HCT116 (cell line): ENCODE measurements around the gene SMIM35. TPM values are rescaled to one million over a fixed set of nuclear protein-coding genes. Genes with fewer than 3 reads are reported as not detected.

Experiments
- ATAC-seq: fragments of 200-7000 bp; cut with Tn5 transposase; 2 replicates; pipeline ENCODE4 v1.9.1; 2020; ENCODE audit warnings: mild to moderate bottlenecking, moderate library complexity
- BruUV-seq: library from RNA; stranded (reverse); fragments of 400-500 nt; replicated peaks from 2 replicates; lab custom pipeline; 2021; lab: Mats Ljungman, UMichigan
- CTCF ChIA-PET: fragments of 300-600 bp; sonication (Branson Sonifier 250); formaldehyde crosslinking; loops from one replicate; lab custom pipeline; 2021; ENCODE audit warnings: antibody characterized with exemption; lab: Charles Lee
- POLR2A ChIA-PET: fragments of 300-600, 350-600 bp; sonication (Branson Sonifier 250); formaldehyde crosslinking; loops from one replicate; lab custom pipeline; 2021; ENCODE audit warnings: antibody characterized with exemption; lab: Charles Lee
- RAD21 ChIA-PET, 2 experiments: fragments of 300-600 bp; sonication (Branson Sonifier 250); formaldehyde crosslinking; loops; one replicate each; lab custom pipeline; 2023; ENCODE audit warnings: low total read pairs in 2 of 2; ENCODE audit not compliant: uncharacterized antibody in 2 of 2, unreplicated experiment in 2 of 2, low non-redundant PET in 1 of 2; lab: Charles Lee
- DNase-seq: peaks from one replicate; pipeline ENCODE4 v3.0.0-alpha.2; 2010; ENCODE audit warnings: low read depth, low spot score
- H2AFZ ChIP-seq: fragments of 200-600 bp; shearing (Covaris generic), sonication (generic); 2 replicates; pipeline ENCODE4 v1.6.1; 2017; ENCODE audit warnings: low read depth, mixed run types, mixed read lengths, antibody characterized with exemption, low read length; ENCODE audit not compliant: poor library complexity, severe bottlenecking
- H3K27ac ChIP-seq: 2 replicates; pipeline ENCODE4 v1.5.1; 2012; ENCODE audit warnings: low read depth, low read length
- H3K27me3 ChIP-seq: fragments of 200-600 bp; sonication (generic); 2 replicates; pipeline ENCODE4 v1.6.1; 2016; ENCODE audit warnings: mixed run types, low read length, mixed read lengths; ENCODE audit not compliant: insufficient read depth
- H3K36me3 ChIP-seq, 2 experiments: fragments of 200-500 bp in 1 of 2; fragments of 200-600 bp in 1 of 2; sonication (Bioruptor generic) in 1 of 2; sonication (generic) in 1 of 2; 2 replicates each; pipeline versions ENCODE4 v1.5.1 to v1.6.1; 2014 to 2016; ENCODE audit warnings: low read length in 2 of 2, inconsistent platforms in 1 of 2, mixed read lengths in 1 of 2, mixed run types in 1 of 2; ENCODE audit not compliant: insufficient read depth in 2 of 2, control insufficient read depth in 1 of 2
- H3K4me1 ChIP-seq, 2 experiments: fragments of 200-600 bp in 1 of 2; sonication (generic) in 1 of 2; 2 replicates each; pipeline versions ENCODE4 v1.5.1 to v1.6.1; 2012 to 2017; ENCODE audit warnings: low read length in 2 of 2, inconsistent platforms in 1 of 2, mild to moderate bottlenecking in 1 of 2, mixed read lengths in 1 of 2, mixed run types in 1 of 2, moderate library complexity in 1 of 2; ENCODE audit not compliant: insufficient read depth in 2 of 2, control insufficient read depth in 1 of 2
- H3K4me2 ChIP-seq: fragments of 200-600 bp; sonication (generic); 2 replicates; pipeline ENCODE4 v1.6.1; 2017; ENCODE audit warnings: mixed run types, low read length, mixed read lengths
- H3K4me3 ChIP-seq, 2 experiments: fragments of 200-600 bp in 1 of 2; sonication (generic) in 1 of 2; replicated peaks in 1 of 2; 2 replicates each; pipeline ENCODE4 v1.5.1; 2011 to 2016; ENCODE audit warnings: low read length in 2 of 2, control low read depth in 1 of 2, low read depth in 1 of 2, mild to moderate bottlenecking in 1 of 2, mixed read lengths in 1 of 2, mixed run types in 1 of 2
- H3K79me2 ChIP-seq: fragments of 200-600 bp; sonication (generic); 2 replicates; pipeline ENCODE4 v1.6.1; 2017; ENCODE audit warnings: mild to moderate bottlenecking, mixed run types, low read length, moderate library complexity, mixed read lengths; ENCODE audit not compliant: insufficient read depth
- H3K9ac ChIP-seq: fragments of 200-600 bp; sonication (generic); 2 replicates; pipeline ENCODE4 v1.6.1; 2016; ENCODE audit warnings: low read length, mixed read lengths
- H3K9me2 ChIP-seq: fragments of 200-600 bp; sonication (generic), shearing (Covaris generic); 2 replicates; pipeline ENCODE4 v1.6.1; 2017; ENCODE audit warnings: mixed run types, mild to moderate bottlenecking, moderate library complexity; ENCODE audit not compliant: insufficient read depth
- H3K9me3 ChIP-seq, 2 experiments: fragments of 200-500 bp in 1 of 2; fragments of 200-600 bp in 1 of 2; sonication (Bioruptor generic) in 1 of 2; sonication (generic) in 1 of 2; 2 replicates each; pipeline ENCODE4 v1.6.1; 2014 to 2017; ENCODE audit warnings: low read length in 2 of 2, mixed read lengths in 2 of 2, inconsistent platforms in 1 of 2, low read depth in 1 of 2, mild to moderate bottlenecking in 1 of 2, mixed run types in 1 of 2, moderate library complexity in 1 of 2; ENCODE audit not compliant: control insufficient read depth in 1 of 2, insufficient read depth in 1 of 2
- H4K20me1 ChIP-seq: fragments of 200-600 bp; sonication (generic), shearing (Covaris generic); 2 replicates; pipeline ENCODE4 v1.6.1; 2017; ENCODE audit warnings: mixed run types, mild to moderate bottlenecking, moderate library complexity; ENCODE audit not compliant: insufficient read depth
- CEBPB ChIP-seq: IDR thresholded peaks from 2 replicates; pipeline ENCODE4 v1.6.1; 2012; ENCODE audit warnings: low read depth
- ELF1 ChIP-seq: IDR thresholded peaks from 2 replicates; pipeline ENCODE4 v1.6.1; 2012; ENCODE audit warnings: low read depth, borderline replicate concordance
- FOSL1 ChIP-seq: IDR thresholded peaks from 2 replicates; pipeline ENCODE4 v1.6.1; 2012; ENCODE audit warnings: low read depth
- JUND ChIP-seq: IDR thresholded peaks from 2 replicates; pipeline ENCODE4 v1.6.1; 2012
- POLR2A ChIP-seq: IDR thresholded peaks from 2 replicates; pipeline ENCODE4 v1.7.0; 2011; ENCODE audit warnings: borderline replicate concordance; ENCODE audit not compliant: insufficient read depth, insufficient read length; ENCODE audit errors: extremely low read depth
- SIN3A ChIP-seq: IDR thresholded peaks from 2 replicates; pipeline ENCODE4 v1.6.1; 2012; ENCODE audit warnings: low read depth
- TCF7L2 ChIP-seq: IDR thresholded peaks from 2 replicates; pipeline ENCODE4 v1.7.0; 2011; ENCODE audit warnings: borderline replicate concordance, inconsistent platforms; ENCODE audit not compliant: insufficient read depth, insufficient read length; ENCODE audit errors: extremely low read depth
- ZNF274 ChIP-seq: fragments of 200-500 bp; sonication (Bioruptor generic); IDR thresholded peaks from 2 replicates; pipeline ENCODE4 v1.6.1; 2014; ENCODE audit warnings: mild to moderate bottlenecking, low read depth, low read length, inconsistent platforms
- intact Hi-C: fragments of 100-400 bp; cut with micrococcal nuclease; formaldehyde crosslinking; loops from 2 replicates; pipeline ENCODE4 v1.10.0; 2022
- total RNA-seq: library from RNA; stranded (reverse); gene quantifications from one replicate; pipeline ENCODE4 v1.2.1, GENCODE V29; 2021; ENCODE audit not compliant: unreplicated experiment
- TF ChIP-seq, protein P1 (sequence below), 3 experiments: fragments of 200-600 bp in 1 of 3; sonication (generic) in 1 of 3; IDR thresholded peaks in 2 of 3; conservative IDR thresholded peaks in 1 of 3; 2 replicates each; pipeline ENCODE4 v1.5.1; 2012 to 2017; ENCODE audit warnings: low read depth in 2 of 3, low read length in 2 of 3, antibody characterized with exemption in 1 of 3, borderline replicate concordance in 1 of 3, control low read depth in 1 of 3, mild to moderate bottlenecking in 1 of 3, mixed read lengths in 1 of 3, mixed run types in 1 of 3, moderate library complexity in 1 of 3; ENCODE audit not compliant: insufficient read depth in 1 of 3
- TF ChIP-seq, protein P2 (sequence below): IDR thresholded peaks from 2 replicates; pipeline ENCODE4 v1.6.1; 2011; ENCODE audit warnings: mild to moderate bottlenecking, low read length, moderate library complexity; ENCODE audit not compliant: insufficient replicate concordance; ENCODE audit errors: extremely low read depth
- TF ChIP-seq, protein P3 (sequence below): IDR thresholded peaks from 2 replicates; pipeline ENCODE4 v1.6.1; 2012

Gene SMIM35
- total RNA-seq, 1 experiment from 2014 or later: not detected

DNA sequence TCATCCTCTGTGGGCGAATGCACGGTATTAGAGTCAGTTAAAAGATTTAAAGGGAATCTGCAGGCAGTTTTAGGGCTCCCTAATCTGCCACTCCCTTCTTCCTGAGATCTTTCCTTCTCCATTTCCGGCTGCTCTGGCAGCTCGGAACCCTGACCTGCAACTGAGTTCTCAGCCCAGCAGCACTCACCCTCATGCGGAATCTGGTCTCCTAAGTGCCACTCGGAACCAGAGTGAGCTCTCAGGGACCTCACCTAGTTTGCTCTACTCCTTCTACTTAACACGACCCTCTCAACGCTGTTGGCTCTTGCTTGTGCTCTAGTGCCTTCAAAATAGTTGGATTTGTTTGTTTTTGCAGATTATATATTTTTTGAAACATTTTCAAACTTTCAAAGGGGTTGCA, 119.9 kb downstream of the SMIM35 start:
- H3K4me3 ChIP-seq: no peak overlapping the region
- H3K27me3 ChIP-seq: no peaks in the 10 kb centered on the region
- no peaks in the 10 kb centered on the region for H3K36me3 ChIP-seq
- no peak overlapping the region for H3K4me2 ChIP-seq
- H3K9ac ChIP-seq: no peak overlapping the region
- no peaks in the 10 kb centered on the region for H4K20me1 ChIP-seq
- no peak for ATAC-seq
- H3K27ac ChIP-seq: no peak overlapping the region
- no peak for DNase-seq
- intact Hi-C loops: no loop called here
- BruUV-seq: no TSS peak
- POLR2A ChIA-PET: no interaction called here
- peaks cover 0 to 5% of the 10 kb centered on the region in 2 experiments; a peak in 1 of 4 replicates for H3K4me1 ChIP-seq
- TF ChIP-seq ELF1 (no peak), FOSL1 (no peak)
- TF ChIP-seq, protein P1, sequence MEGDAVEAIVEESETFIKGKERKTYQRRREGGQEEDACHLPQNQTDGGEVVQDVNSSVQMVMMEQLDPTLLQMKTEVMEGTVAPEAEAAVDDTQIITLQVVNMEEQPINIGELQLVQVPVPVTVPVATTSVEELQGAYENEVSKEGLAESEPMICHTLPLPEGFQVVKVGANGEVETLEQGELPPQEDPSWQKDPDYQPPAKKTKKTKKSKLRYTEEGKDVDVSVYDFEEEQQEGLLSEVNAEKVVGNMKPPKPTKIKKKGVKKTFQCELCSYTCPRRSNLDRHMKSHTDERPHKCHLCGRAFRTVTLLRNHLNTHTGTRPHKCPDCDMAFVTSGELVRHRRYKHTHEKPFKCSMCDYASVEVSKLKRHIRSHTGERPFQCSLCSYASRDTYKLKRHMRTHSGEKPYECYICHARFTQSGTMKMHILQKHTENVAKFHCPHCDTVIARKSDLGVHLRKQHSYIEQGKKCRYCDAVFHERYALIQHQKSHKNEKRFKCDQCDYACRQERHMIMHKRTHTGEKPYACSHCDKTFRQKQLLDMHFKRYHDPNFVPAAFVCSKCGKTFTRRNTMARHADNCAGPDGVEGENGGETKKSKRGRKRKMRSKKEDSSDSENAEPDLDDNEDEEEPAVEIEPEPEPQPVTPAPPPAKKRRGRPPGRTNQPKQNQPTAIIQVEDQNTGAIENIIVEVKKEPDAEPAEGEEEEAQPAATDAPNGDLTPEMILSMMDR (IDR thresholded peaks at IDR 0.05 in 2 of 3, conservative IDR thresholded peaks at IDR 0.05 in 1 of 3; ENCODE audit: borderline replicate concordance in 1 of 3, insufficient read depth in 1 of 3, low read depth in 2 of 3, low read length in 2 of 3): no peak
- TF ChIP-seq, all 23 proteins: peak for 0
- H3K9me3 ChIP-seq: no peaks in the 10 kb centered on the region
- no peaks in the 10 kb centered on the region for H3K9me2 ChIP-seq
- no peak overlapping the region for H2AFZ ChIP-seq
- no peaks in the 10 kb centered on the region for H3K79me2 ChIP-seq
- RAD21 ChIA-PET: no interaction called here
- CTCF ChIA-PET: no interaction called here

DNA sequence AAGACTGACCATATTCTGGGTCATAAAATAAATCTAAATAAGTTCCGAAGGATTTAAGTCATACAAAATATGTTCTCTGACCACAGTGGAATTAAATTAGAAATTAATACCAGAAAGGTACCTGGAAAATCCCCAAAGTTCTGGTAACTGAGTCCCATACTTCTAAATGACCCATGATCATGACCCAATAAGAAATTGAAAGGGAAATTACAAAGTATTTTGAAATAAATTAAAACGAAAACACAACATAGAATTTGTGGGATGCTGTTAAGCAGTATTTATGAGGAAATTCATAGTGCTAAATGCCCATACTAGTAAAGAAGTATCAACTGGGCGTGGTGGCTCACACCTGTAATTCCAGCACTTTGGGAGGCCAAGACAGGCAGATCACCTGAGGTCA, 123.9 kb downstream of the SMIM35 start:
- H3K79me2 ChIP-seq: no peaks in the 10 kb centered on the region
- no peaks in the 10 kb centered on the region for H4K20me1 ChIP-seq
- H3K27me3 ChIP-seq: no peaks in the 10 kb centered on the region
- H3K4me1 ChIP-seq: no peaks in the 10 kb centered on the region
- intact Hi-C loops: no loop called here
- H3K4me3 ChIP-seq: no peak overlapping the region
- CTCF ChIA-PET: no interaction called here
- no peak overlapping the region for H3K4me2 ChIP-seq
- no peaks in the 10 kb centered on the region for H3K9me3 ChIP-seq
- H3K36me3 ChIP-seq: no peaks in the 10 kb centered on the region
- no peaks in the 10 kb centered on the region for H3K9me2 ChIP-seq
- no peak overlapping the region for H3K9ac ChIP-seq
- no peak for DNase-seq
- TF ChIP-seq, protein P2, sequence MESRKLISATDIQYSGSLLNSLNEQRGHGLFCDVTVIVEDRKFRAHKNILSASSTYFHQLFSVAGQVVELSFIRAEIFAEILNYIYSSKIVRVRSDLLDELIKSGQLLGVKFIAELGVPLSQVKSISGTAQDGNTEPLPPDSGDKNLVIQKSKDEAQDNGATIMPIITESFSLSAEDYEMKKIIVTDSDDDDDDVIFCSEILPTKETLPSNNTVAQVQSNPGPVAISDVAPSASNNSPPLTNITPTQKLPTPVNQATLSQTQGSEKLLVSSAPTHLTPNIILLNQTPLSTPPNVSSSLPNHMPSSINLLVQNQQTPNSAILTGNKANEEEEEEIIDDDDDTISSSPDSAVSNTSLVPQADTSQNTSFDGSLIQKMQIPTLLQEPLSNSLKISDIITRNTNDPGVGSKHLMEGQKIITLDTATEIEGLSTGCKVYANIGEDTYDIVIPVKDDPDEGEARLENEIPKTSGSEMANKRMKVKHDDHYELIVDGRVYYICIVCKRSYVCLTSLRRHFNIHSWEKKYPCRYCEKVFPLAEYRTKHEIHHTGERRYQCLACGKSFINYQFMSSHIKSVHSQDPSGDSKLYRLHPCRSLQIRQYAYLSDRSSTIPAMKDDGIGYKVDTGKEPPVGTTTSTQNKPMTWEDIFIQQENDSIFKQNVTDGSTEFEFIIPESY: no peak
- no peak for TF ChIP-seq ELF1
- TF ChIP-seq POLR2A: no peak
- no peak for TF ChIP-seq SIN3A
- TF ChIP-seq CEBPB: no peak
- no peak for TF ChIP-seq ZNF274
- TF ChIP-seq, protein P1 (IDR thresholded peaks at IDR 0.05 in 2 of 3, conservative IDR thresholded peaks at IDR 0.05 in 1 of 3; ENCODE audit: borderline replicate concordance in 1 of 3, insufficient read depth in 1 of 3, low read depth in 2 of 3, low read length in 2 of 3): no peak
- no peak for TF ChIP-seq JUND
- TF ChIP-seq, protein P3, sequence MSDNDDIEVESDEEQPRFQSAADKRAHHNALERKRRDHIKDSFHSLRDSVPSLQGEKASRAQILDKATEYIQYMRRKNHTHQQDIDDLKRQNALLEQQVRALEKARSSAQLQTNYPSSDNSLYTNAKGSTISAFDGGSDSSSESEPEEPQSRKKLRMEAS: no peak
- TF ChIP-seq TCF7L2: no peak
- TF ChIP-seq, all 23 proteins: peak for 0
- BruUV-seq: no TSS peak
- ATAC-seq: no peak
- no peak overlapping the region for H3K27ac ChIP-seq
- H2AFZ ChIP-seq: no peak overlapping the region
- RAD21 ChIA-PET: no interaction called here
- POLR2A ChIA-PET: no interaction called here
